K562 (cell line): ENCODE data around the gene ZNF516. TPM values are rescaled to one million over a fixed set of nuclear protein-coding genes. Genes with fewer than 3 reads are reported as not detected.

Experiments
- ATAC-seq: fragments of 200-7000 bp; cut with Tn5 transposase; 3 replicates; pipeline ENCODE4 v1.9.1; 2020; ENCODE audit warnings: moderate library complexity
- BruUV-seq: library from RNA; stranded (reverse); fragments of 400-500 nt; replicated peaks from 2 replicates; lab custom pipeline; 2021; lab: Mats Ljungman, UMichigan
- CTCF ChIA-PET: fragments of 300-600 bp; formaldehyde crosslinking; extraction: SDS; loops from one replicate; lab custom pipeline; 2021; ENCODE audit warnings: low intra/inter-chr PET ratio; lab: Yijun Ruan, JAX
- POLR2A ChIA-PET: fragments of 300-600, 350-650 bp; sonication (Branson Sonifier 250); formaldehyde crosslinking; extraction: SDS; loops from one replicate; lab custom pipeline; 2021; ENCODE audit warnings: antibody characterized with exemption, inconsistent platforms; lab: Yijun Ruan, JAX
- DNase-seq, 4 experiments: peaks; one replicate each; pipeline versions ENCODE4 v3.0.0 to v3.0.0-alpha.2; 2011 to 2018; ENCODE audit warnings: low spot score in 3 of 4, mixed read lengths in 3 of 4; ENCODE audit errors: extremely low read depth in 1 of 4
- FAIRE-seq: peaks from 2 replicates; lab custom pipeline; 2011; peaks lifted over from hg19 to GRCh38; lab: Jason Lieb, UNC
- H2AFZ ChIP-seq: 2 replicates; pipeline ENCODE4 v1.6.0; 2011; ENCODE audit warnings: low read depth, low read length, control low read depth, inconsistent platforms
- H3K27ac ChIP-seq: fragments of 200-600 bp; 3 replicates; pipeline ENCODE4 v1.8.0; 2011; ENCODE audit warnings: low read depth, mild to moderate bottlenecking, control low read depth, inconsistent platforms, low read length, moderate library complexity, mixed read lengths; ENCODE audit errors: extremely low read depth
- H3K27me3 ChIP-seq, 2 experiments: fragments of 300-600 bp in 1 of 2; 2 replicates in 1 of 2; 3 replicates in 1 of 2; pipeline versions ENCODE4 v1.6.0 to v1.8.0; 2011; ENCODE audit warnings: inconsistent platforms in 2 of 2, low read length in 2 of 2, mild to moderate bottlenecking in 1 of 2, mixed read lengths in 1 of 2, moderate library complexity in 1 of 2; ENCODE audit not compliant: control insufficient read depth in 2 of 2, insufficient read depth in 2 of 2
- H3K36me3 ChIP-seq: fragments of 300-600 bp; 3 replicates; pipeline ENCODE4 v1.8.0; 2011; ENCODE audit warnings: mild to moderate bottlenecking, low read length, inconsistent platforms; ENCODE audit not compliant: control insufficient read depth, insufficient read depth
- H3K4me1 ChIP-seq, 2 experiments: fragments of 200-600 bp in 1 of 2; replicated peaks in 1 of 2; 2 replicates in 1 of 2; 3 replicates in 1 of 2; pipeline versions ENCODE4 v1.5.1 to v1.8.0; 2011; ENCODE audit warnings: inconsistent platforms in 2 of 2, low read length in 2 of 2, mild to moderate bottlenecking in 1 of 2, mixed read lengths in 1 of 2, moderate library complexity in 1 of 2; ENCODE audit not compliant: control insufficient read depth in 2 of 2, insufficient read depth in 2 of 2
- H3K4me2 ChIP-seq: 2 replicates; pipeline ENCODE4 v1.6.1; 2011; ENCODE audit warnings: low read length, control low read depth, inconsistent platforms, mixed read lengths; ENCODE audit not compliant: insufficient read depth
- H3K4me3 ChIP-seq: fragments of 200-600 bp; sonication (generic), shearing (Covaris generic); 2 replicates; pipeline ENCODE4 v1.5.1; 2016; ENCODE audit warnings: control low read depth, inconsistent platforms
- H3K79me2 ChIP-seq: fragments of 200-600 bp; 3 replicates; pipeline ENCODE4 v1.8.0; 2011; ENCODE audit warnings: low read length, inconsistent platforms; ENCODE audit not compliant: control insufficient read depth, insufficient read depth
- H3K9ac ChIP-seq, 2 experiments: 2 replicates each; pipeline versions ENCODE4 v1.6.0 to v1.6.1; 2011; ENCODE audit warnings: low read depth in 2 of 2, low read length in 2 of 2, control low read depth in 1 of 2, inconsistent platforms in 1 of 2, mild to moderate bottlenecking in 1 of 2, mixed read lengths in 1 of 2; ENCODE audit not compliant: insufficient read depth in 1 of 2
- H3K9me1 ChIP-seq: one replicate; pipeline ENCODE4 v1.6.0; 2011; ENCODE audit warnings: inconsistent platforms, mild to moderate bottlenecking, low read length, moderate library complexity; ENCODE audit not compliant: control insufficient read depth, insufficient read depth
- H3K9me3 ChIP-seq: replicated peaks from 2 replicates; pipeline ENCODE4 v1.5.1; 2011; ENCODE audit warnings: low read depth, low read length, inconsistent platforms; ENCODE audit not compliant: control insufficient read depth, insufficient read depth
- H4K20me1 ChIP-seq: replicated peaks from 2 replicates; pipeline ENCODE4 v1.6.1; 2011; ENCODE audit warnings: low read length, inconsistent platforms, mixed read lengths; ENCODE audit not compliant: control insufficient read depth, insufficient read depth
- ATF1 ChIP-seq, 2 experiments: fragments of 450-650 bp in 1 of 2; IDR thresholded peaks; 2 replicates each; pipeline ENCODE4 v1.6.1; 2016; ENCODE audit warnings: missing compliant biosample characterization in 1 of 2, missing genetic modification characterization in 1 of 2
- HIVEP1 ChIP-seq: fragments of 250-450 bp; sonication (Bioruptor Pico); IDR thresholded peaks from 2 replicates; pipeline ENCODE4 v1.4.0; 2020; ENCODE audit warnings: mild to moderate bottlenecking
- HMBOX1 ChIP-seq: sonication (generic); IDR thresholded peaks from 2 replicates; pipeline ENCODE4 v1.6.1; 2016
- MEF2D ChIP-seq: conservative IDR thresholded peaks from 2 replicates; pipeline ENCODE4 v1.6.1; 2016; ENCODE audit warnings: low read depth, missing genetic modification characterization, missing compliant biosample characterization
- MLX ChIP-seq, 2 experiments: fragments of 450-650 bp in 1 of 2; sonication (generic) in 1 of 2; formaldehyde crosslinking; conservative IDR thresholded peaks; 2 replicates each; pipeline versions ENCODE4 v1.4.0 to v1.8.1; 2020 to 2022; ENCODE audit warnings: mild to moderate bottlenecking in 1 of 2, missing genetic modification reagents in 1 of 2
- MTA2 ChIP-seq: fragments of 450-650 bp; IDR thresholded peaks from 2 replicates; pipeline ENCODE4 v1.6.1; 2016; ENCODE audit warnings: low read depth
- MXI1 ChIP-seq: IDR thresholded peaks from 2 replicates; pipeline ENCODE4 v1.6.1; 2011; ENCODE audit warnings: low read depth, mild to moderate bottlenecking, improper control_type of control experiment, low read length
- MYBL2 ChIP-seq, 2 experiments: fragments of 450-650 bp in 1 of 2; sonication (generic) in 1 of 2; formaldehyde crosslinking in 1 of 2; IDR thresholded peaks; 2 replicates each; pipeline versions ENCODE4 v1.6.1 to v1.8.1; 2017 to 2022; ENCODE audit warnings: borderline replicate concordance in 1 of 2, inconsistent platforms in 1 of 2, low read depth in 1 of 2, mild to moderate bottlenecking in 1 of 2, missing genetic modification reagents in 1 of 2, moderate library complexity in 1 of 2
- SLC30A9 ChIP-seq: fragments of 250-450 bp; sonication (Bioruptor Pico); IDR thresholded peaks from 2 replicates; pipeline ENCODE4 v1.8.0; 2022; ENCODE audit warnings: mild to moderate bottlenecking, moderate library complexity
- ZSCAN29 ChIP-seq: fragments of 450-650 bp; IDR thresholded peaks from 2 replicates; pipeline ENCODE4 v1.6.1; 2017
- WGBS: fragments of 100-300 bp; shearing (Covaris generic); methylation state at CpG from one replicate; pipeline ENCODE4 v1.1.6; 2016; ENCODE audit warnings: low coverage, mixed read lengths; ENCODE audit not compliant: insufficient coverage; ENCODE audit errors: missing lambda C conversion rate; 5-methylcytosine and 5-hydroxymethylcytosine counted together
- in situ Hi-C: fragments of 300-500 bp; cut with MboI; formaldehyde crosslinking; loops from 4 replicates; pipeline ENCODE4 v1.15.0; 2018; ENCODE audit warnings: inconsistent platforms, mixed read lengths
- intact Hi-C: fragments of 100-400 bp; cut with micrococcal nuclease; formaldehyde crosslinking; loops from 2 replicates; pipeline ENCODE4 v1.14.2; 2022
- polyA plus RNA-seq, 8 experiments: library from polyadenylated mRNA; depleted of rRNA in 4 of 8; stranded (reverse) in 5 of 8; unstranded in 3 of 8; fragments of >200 nt; fragmentation: Nextera tagmentation in 2 of 8; fragmentation: Illumina TruSeq in 1 of 8; extraction: Ambion mirVana in 2 of 8; extraction: Trizol in 1 of 8; gene quantifications; 2 replicates each; pipeline versions ENCODE4 v1.2.1 to v1.2.3, GENCODE V29; 2011 to 2014; ENCODE audit warnings: inconsistent platforms in 1 of 8, missing spikeins in 1 of 8
- total RNA-seq, 7 experiments: library from RNA; depleted of rRNA in 6 of 7; stranded (reverse); fragments of >200 nt in 6 of 7; fragmentation: Illumina TruSeq in 2 of 7; extraction: Trizol in 2 of 7; gene quantifications; 2 replicates each; pipeline versions ENCODE4 v1.2.1 to v1.2.3, GENCODE V29; 2011 to 2021; ENCODE audit warnings: low replicate concordance in 1 of 7

The ZNF516 gene
- total and polyA plus RNA-seq, 9 of the 15 experiments (the other 6 are each of a cell fraction or from before 2014, with no cell fraction given) = 0.04 to 0.20 (median 0.08) TPM; not detected in 3

- POLR2A ChIA-PET = no interaction called here
- intact Hi-C loops = no loop called here
Observed at GRCh38 chr18:76338619-76339245, 156.3 kb downstream of the ZNF516 start.

More at GRCh38 chr18:76338619-76339245, 156.3 kb downstream of the ZNF516 start:
- no peak overlapping the region for H3K4me3 ChIP-seq
- H3K4me2 ChIP-seq = no peak overlapping the region
- in situ Hi-C loops = no loop called here
- TF ChIP-seq SLC30A9 (no peak), MXI1 (no peak), HMBOX1 (no peak), MLX (CRISPR knock-in tag; conservative IDR thresholded peaks at IDR 0.05) (no peak), ZSCAN29 (no peak), MEF2D (tag) (no peak), MTA2 (no peak), ATF1 (CRISPR knock-in tag; IDR thresholded peaks at IDR 0.05) (no peak), ATF1 (tag; IDR thresholded peaks at IDR 0.05) (no peak), HIVEP1 (no peak), MYBL2 (IDR thresholded peaks at IDR 0.05; ENCODE audit: low read depth) (no peak), MYBL2 (CRISPR knock-in tag; IDR thresholded peaks at IDR 0.05; ENCODE audit: borderline replicate concordance) (no peak)
- no peaks in the 10 kb centered on the region for H3K36me3 ChIP-seq
- CTCF ChIA-PET = no interaction called here
- BruUV-seq = no TSS peak
- no peaks in the 10 kb centered on the region for H3K9me1 ChIP-seq
- no peaks in the 10 kb centered on the region for H4K20me1 ChIP-seq
- no peak overlapping the region for H3K9ac ChIP-seq
- no peak for ATAC-seq
- no peaks in the 10 kb centered on the region for H3K79me2 ChIP-seq
- H3K27ac ChIP-seq = no peak overlapping the region
- FAIRE-seq = no peak
- H3K27me3 ChIP-seq = no peaks in the 10 kb centered on the region
- no peaks in the 10 kb centered on the region for H3K4me1 ChIP-seq
- WGBS = 0% methylated on average over 4 of the region's 5 CpGs
- no peaks in the 10 kb centered on the region for H3K9me3 ChIP-seq
- no peak overlapping the region for H2AFZ ChIP-seq
- DNase-seq = no peak
